ENCODE data around the gene MAGEB5. TPM values are rescaled to one million over a fixed set of nuclear protein-coding genes. Genes with fewer than 3 reads are reported as not detected.

MAGEB5 gene
- total RNA-seq, 4 donors from 2014 or later = not detected

- TF ChIP-seq, protein P1, sequence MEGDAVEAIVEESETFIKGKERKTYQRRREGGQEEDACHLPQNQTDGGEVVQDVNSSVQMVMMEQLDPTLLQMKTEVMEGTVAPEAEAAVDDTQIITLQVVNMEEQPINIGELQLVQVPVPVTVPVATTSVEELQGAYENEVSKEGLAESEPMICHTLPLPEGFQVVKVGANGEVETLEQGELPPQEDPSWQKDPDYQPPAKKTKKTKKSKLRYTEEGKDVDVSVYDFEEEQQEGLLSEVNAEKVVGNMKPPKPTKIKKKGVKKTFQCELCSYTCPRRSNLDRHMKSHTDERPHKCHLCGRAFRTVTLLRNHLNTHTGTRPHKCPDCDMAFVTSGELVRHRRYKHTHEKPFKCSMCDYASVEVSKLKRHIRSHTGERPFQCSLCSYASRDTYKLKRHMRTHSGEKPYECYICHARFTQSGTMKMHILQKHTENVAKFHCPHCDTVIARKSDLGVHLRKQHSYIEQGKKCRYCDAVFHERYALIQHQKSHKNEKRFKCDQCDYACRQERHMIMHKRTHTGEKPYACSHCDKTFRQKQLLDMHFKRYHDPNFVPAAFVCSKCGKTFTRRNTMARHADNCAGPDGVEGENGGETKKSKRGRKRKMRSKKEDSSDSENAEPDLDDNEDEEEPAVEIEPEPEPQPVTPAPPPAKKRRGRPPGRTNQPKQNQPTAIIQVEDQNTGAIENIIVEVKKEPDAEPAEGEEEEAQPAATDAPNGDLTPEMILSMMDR (IDR thresholded peaks at IDR 0.05; ENCODE audit: low read depth) = no peak
Observed at GRCh38 chrX:26254436-26254835, 38.5 kb downstream of the MAGEB5 start.

- TF ChIP-seq, protein P1 (IDR thresholded peaks at IDR 0.05; ENCODE audit: low read depth) = no peak
Observed at GRCh38 chrX:26262121-26262523, 46.2 kb downstream of the MAGEB5 start.

Other genes with a start within 250 kb of the MAGEB5 start
- not detected for gene MAGEB18, start 77.8 kb upstream of the MAGEB5 start, total RNA-seq
- not detected for gene MAGEB6B, start 55.6 kb upstream of the MAGEB5 start, total RNA-seq
- gene MAGEB6, start 23.7 kb upstream of the MAGEB5 start, total RNA-seq = not detected

All from subcutaneous adipose tissue (tissue), 4 donors.